HAP-1 (cell line): ENCODE measurements around the gene SDK1.
"Not testable (repeated sequence)": the region's sequence is repeated elsewhere in the genome, so short reads cannot be mapped to it uniquely, and the experiment has no call there.

Experiments
- DNase-seq, 2 experiments: peaks; one replicate each; pipeline ENCODE4 v3.0.0-alpha.2; 2016 to 2020; ENCODE audit warnings: low spot score in 2 of 2
- H3K27me3 ChIP-seq: fragments of 250-450 bp; sonication (Bioruptor Pico); 2 replicates; pipeline ENCODE4 v1.5.1; 2020; ENCODE audit warnings: low read depth, mild to moderate bottlenecking, moderate library complexity
- H3K36me3 ChIP-seq: fragments of 250-450 bp; sonication (Bioruptor Pico); replicated peaks from 2 replicates; pipeline ENCODE4 v1.5.1; 2020; ENCODE audit warnings: mild to moderate bottlenecking
- H3K4me1 ChIP-seq: fragments of 250-450 bp; sonication (Bioruptor Pico); 2 replicates; pipeline ENCODE4 v1.5.1; 2020; ENCODE audit warnings: mild to moderate bottlenecking
- H3K4me3 ChIP-seq: fragments of 250-450 bp; sonication (Bioruptor Pico); 2 replicates; pipeline ENCODE4 v1.5.1; 2020; ENCODE audit warnings: mild to moderate bottlenecking, moderate library complexity
- H3K9me3 ChIP-seq: fragments of 250-450 bp; sonication (Bioruptor Pico); 2 replicates; pipeline ENCODE4 v1.5.1; 2020; ENCODE audit warnings: mild to moderate bottlenecking, moderate library complexity
- in situ Hi-C: fragments of 300-500 bp; cut with MboI; formaldehyde crosslinking; loops from 3 replicates; pipeline ENCODE4 v1.14.3; 2020; ENCODE audit warnings: low sequenced_read_pairs, inconsistent platforms, mixed read lengths

Gene SDK1

GRCh38 chr7:4247106-4247876, 946.2 kb downstream of the SDK1 start:
- H3K4me3 ChIP-seq: no peak overlapping the region
- H3K4me1 ChIP-seq: no peaks in the 10 kb centered on the region
- no peaks in the 10 kb centered on the region for H3K27me3 ChIP-seq
- no peaks in the 10 kb centered on the region for H3K36me3 ChIP-seq
- H3K9me3 ChIP-seq: no peaks in the 10 kb centered on the region
- in situ Hi-C loops: no loop called here
- no peak for DNase-seq

GRCh38 chr7:4248295-4248694, 947.2 kb downstream of the SDK1 start:
- no peak overlapping the region for H3K4me3 ChIP-seq
- DNase-seq: no peak
- in situ Hi-C loops: no loop called here
- no peaks in the 10 kb centered on the region for H3K4me1 ChIP-seq
- no peaks in the 10 kb centered on the region for H3K27me3 ChIP-seq
- no peaks in the 10 kb centered on the region for H3K9me3 ChIP-seq
- no peaks in the 10 kb centered on the region for H3K36me3 ChIP-seq

- no peaks in the 10 kb centered on the region for H3K27me3 ChIP-seq
- H3K36me3 ChIP-seq: no peaks in the 10 kb centered on the region
- no peak overlapping the region for H3K4me3 ChIP-seq
- H3K4me1 ChIP-seq: no peaks in the 10 kb centered on the region
- DNase-seq: no peak
- no peaks in the 10 kb centered on the region for H3K9me3 ChIP-seq
- in situ Hi-C loops: no loop called here
Measured at GRCh38 chr7:4249241-4249640, 948.2 kb downstream of the SDK1 start.

GRCh38 chr7:4255336-4255735, 954.3 kb downstream of the SDK1 start:
- Histone ChIP-seq H3K4me3 (no peak overlapping the region), H3K4me1 (no peaks in the 10 kb centered on the region), H3K9me3 (no peaks in the 10 kb centered on the region), H3K36me3 (no peaks in the 10 kb centered on the region), H3K27me3 (no peaks in the 10 kb centered on the region)
- no peak for DNase-seq
- in situ Hi-C loops: no loop called here

GRCh38 chr7:4256286-4256685, 955.2 kb downstream of the SDK1 start:
- Histone ChIP-seq H3K9me3 (no peaks in the 10 kb centered on the region), H3K4me3 (no peak overlapping the region), H3K4me1 (no peaks in the 10 kb centered on the region), H3K36me3 (no peaks in the 10 kb centered on the region), H3K27me3 (no peaks in the 10 kb centered on the region)
- in situ Hi-C loops: no loop called here
- DNase-seq: no peak

GRCh38 chr7:4257146-4258111, 956.4 kb downstream of the SDK1 start:
- Histone ChIP-seq H3K36me3 (no peaks in the 10 kb centered on the region), H3K4me1 (no peaks in the 10 kb centered on the region), H3K27me3 (no peaks in the 10 kb centered on the region), H3K4me3 (no peak overlapping the region), H3K9me3 (no peaks in the 10 kb centered on the region)
- in situ Hi-C loops: no loop called here
- no peak for DNase-seq

DNA sequence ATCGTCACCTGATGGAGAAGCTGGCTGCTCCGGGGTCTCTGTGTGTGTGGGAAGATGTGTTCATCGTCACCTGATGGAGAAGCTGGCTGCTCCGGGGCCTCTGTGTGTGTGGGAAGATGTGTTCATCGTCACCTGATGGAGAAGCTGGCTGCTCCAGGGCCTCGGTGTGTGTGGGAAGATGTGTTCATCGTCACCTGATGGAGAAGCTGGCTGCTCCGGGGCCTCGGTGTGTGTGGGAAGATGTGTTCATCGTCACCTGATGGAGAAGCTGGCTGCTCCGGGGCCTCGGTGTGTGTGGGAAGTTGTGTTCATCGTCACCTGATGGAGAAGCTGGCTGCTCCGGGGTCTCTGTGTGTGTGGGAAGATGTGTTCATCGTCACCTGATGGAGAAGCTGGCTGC, 959.1 kb downstream of the SDK1 start:
- H3K4me3 ChIP-seq, H3K27me3 ChIP-seq, H3K9me3 ChIP-seq, H3K36me3 ChIP-seq, in situ Hi-C loops, DNase-seq, H3K4me1 ChIP-seq: not testable (repeated sequence)

- Histone ChIP-seq H3K36me3 (no peaks in the 10 kb centered on the region), H3K27me3 (no peaks in the 10 kb centered on the region), H3K4me3 (no peak overlapping the region), H3K4me1 (no peaks in the 10 kb centered on the region), H3K9me3 (no peaks in the 10 kb centered on the region)
- in situ Hi-C loops: no loop called here
- no peak for DNase-seq
Measured at GRCh38 chr7:4260867-4261600, 960.0 kb downstream of the SDK1 start.

- no peaks in the 10 kb centered on the region for H3K27me3 ChIP-seq
- no peak overlapping the region for H3K4me3 ChIP-seq
- no peaks in the 10 kb centered on the region for H3K9me3 ChIP-seq
- in situ Hi-C loops: no loop called here
- H3K4me1 ChIP-seq: no peaks in the 10 kb centered on the region
- no peak for DNase-seq
- no peaks in the 10 kb centered on the region for H3K36me3 ChIP-seq
Measured at GRCh38 chr7:4261601-4261960, 960.5 kb downstream of the SDK1 start.

- DNase-seq, H3K4me1 ChIP-seq, H3K4me3 ChIP-seq, H3K9me3 ChIP-seq, in situ Hi-C loops, H3K36me3 ChIP-seq, H3K27me3 ChIP-seq: not testable (repeated sequence)
Measured at GRCh38 chr7:4264206-4264605, 963.2 kb downstream of the SDK1 start.

GRCh38 chr7:4265066-4265465, 964.0 kb downstream of the SDK1 start:
- in situ Hi-C loops: no loop called here

GRCh38 chr7:4265676-4266075, 964.6 kb downstream of the SDK1 start:
- Histone ChIP-seq H3K4me1 (no peaks in the 10 kb centered on the region), H3K4me3 (no peak overlapping the region), H3K27me3 (no peaks in the 10 kb centered on the region), H3K9me3 (no peaks in the 10 kb centered on the region), H3K36me3 (no peaks in the 10 kb centered on the region)
- in situ Hi-C loops: no loop called here
- no peak for DNase-seq

More at GRCh38 chr7:4265066-4265465, 964.0 kb downstream of the SDK1 start:
- Histone ChIP-seq H3K27me3 (no peaks in the 10 kb centered on the region), H3K36me3 (no peaks in the 10 kb centered on the region), H3K9me3 (no peaks in the 10 kb centered on the region), H3K4me3 (no peak overlapping the region), H3K4me1 (no peaks in the 10 kb centered on the region)
- DNase-seq: no peak

- Histone ChIP-seq H3K27me3 (no peaks in the 10 kb centered on the region), H3K4me1 (no peaks in the 10 kb centered on the region), H3K36me3 (no peaks in the 10 kb centered on the region), H3K4me3 (no peak overlapping the region), H3K9me3 (no peaks in the 10 kb centered on the region)
- in situ Hi-C loops: no loop called here
- DNase-seq: no peak
Measured at GRCh38 chr7:4266270-4267040, 965.4 kb downstream of the SDK1 start.
